Lower leg skin (tissue), 4 donors: ENCODE results near the gene BMP10. TPM values are rescaled to one million over a fixed set of nuclear protein-coding genes. Genes with fewer than 3 reads are reported as not detected.

Source experiments
- DNase-seq, 2 donors: peaks; one replicate each; pipeline ENCODE4 v3.0.0-alpha.2; 2019; ENCODE audit warnings: low spot score in 2 of 2
- H3K4me3 ChIP-seq: fragments of 200-600 bp; sonication (generic); 2 replicates; pipeline ENCODE4 v1.5.1; 2017; ENCODE audit warnings: mild to moderate bottlenecking, low read depth; ENCODE audit not compliant: poor library complexity, severe bottlenecking
- CTCF ChIP-seq, 3 donors: fragments of 450-650 bp; IDR thresholded peaks; one replicate each; pipeline ENCODE4 v1.5.1; 2016; ENCODE audit warnings: antibody characterized with exemption in 3 of 3, mild to moderate bottlenecking in 3 of 3, moderate library complexity in 2 of 3
- POLR2A ChIP-seq, 2 donors: fragments of 450-650 bp; IDR thresholded peaks; one replicate each; pipeline ENCODE4 v1.6.1; 2016 to 2017; ENCODE audit warnings: antibody characterized with exemption in 2 of 2, mild to moderate bottlenecking in 1 of 2, moderate library complexity in 1 of 2
- WGBS, 2 donors: methylation state at CpG; one replicate each; pipeline ENCODE4 v1.1.5; 2018; 5-methylcytosine and 5-hydroxymethylcytosine counted together
- intact Hi-C: fragments of 100-400 bp; cut with DNase I; formaldehyde crosslinking; loops from one replicate; pipeline ENCODE4 v1.15.0; 2023; ENCODE audit warnings: low total_unique reads
- total RNA-seq, 4 donors: library from RNA; depleted of rRNA; stranded (reverse); fragments of >200 nt; gene quantifications; one replicate each; pipeline ENCODE4 v1.1.0, GENCODE V29; 2016

Gene BMP10
- total RNA-seq, 4 donors from 2014 or later: 0.19 TPM; not detected in 3

- H3K4me3 ChIP-seq: no peak overlapping the region
- intact Hi-C loops: loop anchor here (10.0 kb wide), 2 partner anchors 75 to 85 kb away; no protein-coding TSS in a partner anchor
- TF ChIP-seq CTCF (IDR thresholded peaks at IDR 0.05) (no peak), POLR2A (IDR thresholded peaks at IDR 0.05) (no peak)
These were observed 41.4 kb downstream of the BMP10 start for GRCh38 chr2:68829749-68830148.

GRCh38 chr2:68828887-68829708 lies 42.1 kb downstream of the BMP10 start:
- H3K4me3 ChIP-seq: no peak overlapping the region
- intact Hi-C loops: no loop called here
- WGBS, 2 donors: 0 to 1% methylated on average over 10 of the region's 10 CpGs
- TF ChIP-seq CTCF (IDR thresholded peaks at IDR 0.05) (no peak), POLR2A (IDR thresholded peaks at IDR 0.05) (no peak)
- DNase-seq: peak; percentile 95 to 99

More at GRCh38 chr2:68829749-68830148, 41.4 kb downstream of the BMP10 start:
- WGBS, 2 donors: 44 to 45% methylated on average over 2 of the region's 2 CpGs
- DNase-seq: no peak

- 95 to 97% methylated on average over 4 of the region's 4 CpGs for WGBS, 2 donors
- no peak for DNase-seq
- TF ChIP-seq POLR2A (IDR thresholded peaks at IDR 0.05) (no peak), CTCF (IDR thresholded peaks at IDR 0.05) (no peak)
- intact Hi-C loops: no loop called here
- no peak overlapping the region for H3K4me3 ChIP-seq
These were observed 43.5 kb downstream of the BMP10 start for GRCh38 chr2:68827666-68828065.

DNA sequence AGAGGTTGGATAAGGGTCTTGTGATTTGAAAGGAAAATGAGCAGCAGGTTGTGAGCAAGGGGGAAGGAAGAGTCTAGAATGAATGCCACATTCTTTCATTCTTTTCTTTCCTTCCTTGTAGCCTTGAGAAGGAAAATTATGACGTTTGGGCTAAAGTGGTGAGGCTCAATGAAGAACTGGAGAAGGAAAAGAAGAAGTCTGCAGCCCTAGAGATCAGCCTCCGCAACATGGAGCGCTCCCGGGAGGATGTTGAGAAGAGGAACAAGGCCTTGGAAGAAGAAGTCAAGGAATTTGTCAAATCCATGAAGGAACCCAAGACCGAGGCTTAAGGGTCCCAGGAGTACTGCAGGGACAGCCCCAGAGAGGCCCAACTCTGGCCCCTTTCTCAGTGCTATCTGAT lies 45.3 kb downstream of the BMP10 start:
- intact Hi-C loops: no loop called here
- 76 to 77% methylated on average over 5 of the region's 5 CpGs for WGBS, 2 donors
- no peak overlapping the region for H3K4me3 ChIP-seq
- no peak for DNase-seq
- no peak for TF ChIP-seq POLR2A (IDR thresholded peaks at IDR 0.05)
- TF ChIP-seq CTCF (IDR thresholded peaks at IDR 0.05): no peak

DNA sequence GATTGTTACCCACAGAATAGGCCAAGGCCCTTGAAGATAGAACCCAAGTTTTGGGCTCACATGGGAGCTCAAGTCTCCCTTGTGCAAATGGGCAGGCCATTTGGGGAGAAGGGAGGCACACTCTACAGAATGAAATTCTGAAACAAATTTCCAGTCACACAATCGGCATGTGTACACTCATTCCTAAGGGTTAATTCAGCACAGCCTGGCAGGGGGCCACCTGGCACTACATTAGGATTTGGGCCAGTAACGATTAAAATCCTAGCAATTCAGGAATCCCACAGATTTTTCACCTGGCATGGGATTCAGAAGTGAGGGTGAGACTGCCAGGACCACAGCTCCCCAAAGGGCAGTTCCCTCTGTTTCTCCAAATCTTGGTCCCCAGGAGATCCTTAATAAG lies 46.4 kb downstream of the BMP10 start:
- no peak for TF ChIP-seq POLR2A (IDR thresholded peaks at IDR 0.05)
- no peak for TF ChIP-seq CTCF (IDR thresholded peaks at IDR 0.05)
- no peak overlapping the region for H3K4me3 ChIP-seq
- 52 to 60% methylated on average over 2 of the region's 2 CpGs for WGBS, 2 donors
- DNase-seq: no peak
- intact Hi-C loops: loop anchor here (1.0 kb wide), 1 partner anchor 48 kb away; no protein-coding TSS in a partner anchor
